PC-3 (cell line): ENCODE measurements around the gene KIF5C.

Source experiments
- CTCF ChIP-seq: fragments of 300-600 bp; sonication (generic); conservative IDR thresholded peaks from 2 replicates; pipeline ENCODE4 v1.5.1; 2017; ENCODE audit warnings: antibody characterized with exemption, low read depth, mild to moderate bottlenecking, low read length
- EZH2 ChIP-seq: fragments of 300-600 bp; sonication (generic); IDR thresholded peaks from one replicate; pipeline ENCODE4 v1.6.1; 2017; ENCODE audit warnings: antibody characterized with exemption, mild to moderate bottlenecking, low read length; ENCODE audit not compliant: unreplicated experiment

GRCh38 chr2:149064365-149064841, 189.4 kb downstream of the KIF5C start:
- TF ChIP-seq CTCF: no peak
- TF ChIP-seq EZH2: no peak
